Pericardium fibroblast (primary cell): Measurements from ENCODE around the gene CXCL14. TPM values are rescaled to one million over a fixed set of nuclear protein-coding genes. Genes with fewer than 3 reads are reported as not detected.

Source experiments
- total RNA-seq: library from RNA; depleted of rRNA; stranded (reverse); fragments of >200 nt; gene quantifications from 2 replicates; pipeline ENCODE4 v1.2.3, GENCODE V29; 2015

The CXCL14 gene, protein sequence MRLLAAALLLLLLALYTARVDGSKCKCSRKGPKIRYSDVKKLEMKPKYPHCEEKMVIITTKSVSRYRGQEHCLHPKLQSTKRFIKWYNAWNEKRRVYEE
- 0.58 TPM in 1 of 2 replicates, not detected in the other for total RNA-seq

DNA sequence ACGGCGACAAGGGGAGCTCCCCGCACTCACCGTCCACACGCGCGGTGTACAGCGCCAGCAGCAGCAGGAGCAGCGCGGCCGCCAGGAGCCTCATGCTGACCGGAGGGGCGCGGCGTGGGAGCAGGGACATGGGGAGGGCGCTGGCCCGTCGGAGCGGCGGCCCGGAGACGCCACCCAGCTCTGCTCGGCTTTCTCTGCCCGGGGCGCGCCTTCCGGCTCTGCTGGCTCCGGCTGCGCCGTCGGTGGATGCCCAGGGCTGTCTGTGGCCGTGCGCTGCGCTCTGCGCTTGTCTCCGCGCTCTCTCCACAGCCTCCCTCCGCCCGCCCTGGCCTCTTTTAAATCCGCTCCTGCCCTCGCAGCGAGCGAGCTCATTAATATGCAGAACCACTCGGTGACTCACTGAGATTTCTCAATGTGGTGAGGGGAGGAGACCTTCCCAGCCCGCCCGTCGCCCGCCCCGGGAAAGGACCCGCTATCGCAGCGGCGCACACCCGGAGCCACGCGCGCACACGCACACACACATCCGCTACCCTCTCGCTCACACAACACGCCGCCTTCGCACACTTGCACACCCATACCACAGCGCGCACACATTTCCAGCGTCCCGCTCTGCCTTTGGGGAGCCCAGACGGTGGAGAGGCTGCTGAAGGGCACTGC lies at the start of gene CXCL14:
TSS of gene CXCL14 (minus strand) at position 307 of the 657 bp plus-strand sequence. CDS start at position 94, 213 bp downstream.

DNA sequence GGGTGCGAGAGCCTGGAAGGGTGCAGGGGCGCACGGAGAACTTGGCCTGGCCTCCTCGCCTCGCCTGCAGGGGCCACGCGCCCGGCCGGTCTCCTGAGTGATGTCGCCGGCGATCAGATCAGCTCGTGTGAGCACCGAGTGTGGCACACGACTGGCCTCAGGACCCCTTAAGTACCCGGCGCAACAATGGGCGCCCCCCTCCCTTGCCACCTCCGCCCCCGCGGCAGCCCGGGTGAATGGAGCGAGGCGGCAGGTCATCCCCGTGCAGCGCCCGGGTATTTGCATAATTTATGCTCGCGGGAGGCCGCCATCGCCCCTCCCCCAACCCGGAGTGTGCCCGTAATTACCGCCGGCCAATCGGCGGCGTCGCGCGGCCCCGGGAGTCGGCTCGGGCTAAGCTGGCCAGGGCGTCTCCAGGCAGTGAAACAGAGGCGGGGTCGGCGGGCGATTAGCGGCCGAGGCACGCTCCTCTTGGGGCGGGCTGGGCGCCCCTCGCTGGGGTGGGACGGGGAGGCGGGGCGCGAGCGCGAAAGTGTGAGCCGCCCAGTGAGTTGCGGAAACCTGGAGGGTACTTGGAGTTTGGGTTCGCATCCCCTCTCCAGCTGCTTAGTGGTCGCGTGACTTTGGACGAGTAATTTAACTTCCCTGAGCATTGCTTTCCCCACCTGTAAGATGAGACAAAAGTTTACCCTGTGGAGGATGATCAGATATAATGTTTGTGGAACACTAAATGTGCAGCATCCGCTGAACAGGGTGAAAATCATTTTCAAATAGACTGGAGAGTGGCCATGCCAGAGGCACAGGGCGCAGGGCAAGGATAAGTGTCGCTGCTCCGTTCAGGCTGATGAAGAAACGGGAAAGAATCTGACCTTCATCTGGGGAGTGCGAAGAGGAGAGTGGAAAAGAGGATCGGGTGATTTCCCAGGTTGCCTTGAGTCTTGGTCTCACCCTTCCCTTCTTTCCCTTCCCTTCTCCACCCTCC lies 42.7 kb downstream of the CXCL14 start, which contains the start of gene NEUROG1:
TSS of gene NEUROG1 (minus strand) at position 145 of the 982 bp plus-strand sequence. CDS start 274 bp downstream, outside the sequence.

Other genes with a start within 250 kb of the CXCL14 start
- gene MACROH2A1, start 179.8 kb downstream of the CXCL14 start, total RNA-seq, result 96.3 and 127 TPM in 2 replicates
- gene DCANP1, start 131.6 kb downstream of the CXCL14 start, total RNA-seq, result not detected in 2 replicates
- not detected in 2 replicates for gene TIFAB, start 126.6 kb downstream of the CXCL14 start, total RNA-seq
- not detected in 2 replicates for gene NEUROG1, start 43.0 kb downstream of the CXCL14 start, total RNA-seq